HepG2 (cell line): Measurements from ENCODE around the gene CAMK1D. TPM values are rescaled to one million over a fixed set of nuclear protein-coding genes. Genes with fewer than 3 reads are reported as not detected.

Experiments
- ATAC-seq: fragments of 200-7000 bp; cut with Tn5 transposase; 3 replicates; pipeline ENCODE4 v1.9.1; 2020; ENCODE audit warnings: mild to moderate bottlenecking, moderate library complexity
- BruUV-seq: library from RNA; stranded (reverse); fragments of 400-500 nt; replicated peaks from 2 replicates; lab custom pipeline; 2021; lab: Mats Ljungman, UMichigan
- CTCF ChIA-PET: fragments of 300-600 bp; formaldehyde crosslinking; extraction: SDS; loops from one replicate; lab custom pipeline; 2021; ENCODE audit warnings: low total read pairs, inconsistent platforms, low intra/inter-chr PET ratio; lab: Yijun Ruan, JAX
- POLR2A ChIA-PET: fragments of 350-600 bp; sonication (Branson Sonifier 250); formaldehyde crosslinking; loops from one replicate; lab custom pipeline; 2020; ENCODE audit warnings: antibody characterized with exemption, inconsistent platforms; lab: Yijun Ruan, JAX
- DNase-seq: peaks from one replicate; pipeline ENCODE4 v3.0.0-alpha.2; 2015; ENCODE audit warnings: low spot score
- FAIRE-seq: peaks from 3 replicates; lab custom pipeline; 2011; peaks lifted over from hg19 to GRCh38; lab: Jason Lieb, UNC
- H2AFZ ChIP-seq: one replicate; pipeline ENCODE4 v1.6.1; 2011; ENCODE audit warnings: low read length, inconsistent platforms
- H3K27ac ChIP-seq: fragments of 300-600 bp; 3 replicates; pipeline ENCODE4 v1.8.0; 2011; ENCODE audit warnings: mixed run types, mild to moderate bottlenecking, mixed read lengths, low read length, inconsistent platforms; ENCODE audit not compliant: insufficient read depth; ENCODE audit errors: extremely low read length
- H3K27me3 ChIP-seq, 2 experiments: fragments of 200-600 bp in 1 of 2; 2 replicates in 1 of 2; 3 replicates in 1 of 2; pipeline versions ENCODE4 v1.6.0 to v1.8.0; 2011; ENCODE audit warnings: low read length in 2 of 2, mild to moderate bottlenecking in 2 of 2, moderate library complexity in 2 of 2, inconsistent platforms in 1 of 2; ENCODE audit not compliant: insufficient read depth in 2 of 2, control insufficient read depth in 1 of 2
- H3K36me3 ChIP-seq, 2 experiments: fragments of 200-600 bp in 1 of 2; replicated peaks in 1 of 2; 2 replicates in 1 of 2; 3 replicates in 1 of 2; pipeline versions ENCODE4 v1.5.1 to v1.8.0; 2011; ENCODE audit warnings: low read length in 2 of 2, inconsistent platforms in 1 of 2; ENCODE audit not compliant: insufficient read depth in 2 of 2, control insufficient read depth in 1 of 2
- H3K4me1 ChIP-seq: 2 replicates; pipeline ENCODE4 v1.5.1; 2012; ENCODE audit warnings: low read length, inconsistent platforms; ENCODE audit not compliant: insufficient read depth
- H3K4me2 ChIP-seq: 2 replicates; pipeline ENCODE4 v1.6.0; 2011; ENCODE audit warnings: low read depth, low read length, inconsistent platforms
- H3K4me3 ChIP-seq, 3 experiments: fragments of 200-600 bp in 1 of 3; sonication (generic), shearing (Covaris generic) in 1 of 3; replicated peaks in 1 of 3; 2 replicates each; pipeline ENCODE4 v1.5.1; 2011 to 2016; ENCODE audit warnings: low read length in 3 of 3, inconsistent platforms in 2 of 3, low read depth in 2 of 3, mild to moderate bottlenecking in 2 of 3, control low read depth in 1 of 3, mixed read lengths in 1 of 3; ENCODE audit not compliant: insufficient read depth in 1 of 3
- H3K79me2 ChIP-seq: one replicate; pipeline ENCODE4 v1.6.1; 2011; ENCODE audit warnings: low read length, inconsistent platforms; ENCODE audit not compliant: insufficient read depth
- H3K9ac ChIP-seq: 2 replicates; pipeline ENCODE4 v1.6.0; 2011; ENCODE audit warnings: mild to moderate bottlenecking, low read depth, low read length, inconsistent platforms; ENCODE audit not compliant: insufficient read depth
- H3K9me3 ChIP-seq: 2 replicates; pipeline ENCODE4 v1.5.1; 2012; ENCODE audit warnings: mild to moderate bottlenecking, low read length
- H4K20me1 ChIP-seq: 2 replicates; pipeline ENCODE4 v1.6.0; 2011; ENCODE audit warnings: inconsistent platforms, mild to moderate bottlenecking, low read length, moderate library complexity; ENCODE audit not compliant: insufficient read depth
- ADNP ChIP-seq: sonication (generic); formaldehyde crosslinking; IDR thresholded peaks from 2 replicates; pipeline ENCODE4 v1.4.0; 2020; ENCODE audit warnings: missing genetic modification reagents
- CBX5 ChIP-seq: sonication (generic); formaldehyde crosslinking; IDR thresholded peaks from 2 replicates; pipeline ENCODE4 v1.4.0; 2020; ENCODE audit warnings: missing genetic modification reagents, borderline replicate concordance
- CHCHD3 ChIP-seq: sonication (generic); formaldehyde crosslinking; IDR thresholded peaks from 2 replicates; pipeline ENCODE4 v1.8.0; 2022; ENCODE audit warnings: mild to moderate bottlenecking, missing genetic modification reagents, moderate library complexity
- NFRKB ChIP-seq: fragments of 450-650 bp; IDR thresholded peaks from 2 replicates; pipeline ENCODE4 v1.6.1; 2017
- ONECUT2 ChIP-seq: sonication (generic); formaldehyde crosslinking; IDR thresholded peaks from 2 replicates; pipeline ENCODE4 v1.4.0; 2020; ENCODE audit warnings: missing genetic modification reagents
- ZNF446 ChIP-seq: sonication (generic); formaldehyde crosslinking; IDR thresholded peaks from 2 replicates; pipeline ENCODE4 v1.5.0; 2020; ENCODE audit warnings: mild to moderate bottlenecking, missing genetic modification reagents
- ZNF746 ChIP-seq: sonication (generic); formaldehyde crosslinking; IDR thresholded peaks from 2 replicates; pipeline ENCODE4 v1.8.0; 2022; ENCODE audit warnings: mild to moderate bottlenecking, missing genetic modification reagents
- ZSCAN21 ChIP-seq: sonication (generic); formaldehyde crosslinking; IDR thresholded peaks from 2 replicates; pipeline ENCODE4 v1.8.0; 2022; ENCODE audit warnings: mild to moderate bottlenecking, missing genetic modification reagents, moderate library complexity, borderline replicate concordance
- WGBS: methylation state at CpG from one replicate; pipeline ENCODE4 v1.1.6; 2017; ENCODE audit warnings: low lambda C conversion rate; 5-methylcytosine and 5-hydroxymethylcytosine counted together
- in situ Hi-C: cut with HindIII; loops from 2 replicates; pipeline ENCODE4 v1.10.0; 2017; ENCODE audit warnings: low pct_unique_long_range_greater_than_20kb; ENCODE audit not compliant: extremely low pct_ligation_motif_present
- intact Hi-C: fragments of 100-400 bp; cut with micrococcal nuclease; formaldehyde crosslinking; loops from one replicate; pipeline ENCODE4 v1.10.0; 2022; ENCODE audit not compliant: unreplicated experiment
- polyA plus RNA-seq, 8 experiments: library from polyadenylated mRNA; depleted of rRNA in 3 of 8; stranded (reverse) in 7 of 8; unstranded in 1 of 8; fragments of >200 nt; fragmentation: Illumina TruSeq in 4 of 8; extraction: Trizol in 4 of 8; gene quantifications; 2 replicates each; pipeline versions ENCODE4 v1.2.1 to v1.2.3, GENCODE V29; 2011 to 2016; ENCODE audit warnings: low read depth in 4 of 8, missing spikeins in 1 of 8, mixed read lengths in 1 of 8; ENCODE audit not compliant: insufficient read depth in 1 of 8
- total RNA-seq, 5 experiments: library from RNA; depleted of rRNA; stranded (reverse); fragments of >200 nt; fragmentation: Illumina TruSeq; extraction: Trizol; gene quantifications; 2 replicates each; pipeline ENCODE4 v1.2.3, GENCODE V29; 2016; ENCODE audit warnings: low read depth in 1 of 5
- TF ChIP-seq, protein P1 (sequence below), 2 experiments: fragments of 450-650 bp in 1 of 2; sonication (generic) in 1 of 2; formaldehyde crosslinking in 1 of 2; IDR thresholded peaks; 2 replicates each; pipeline versions ENCODE4 v1.6.1 to v1.8.0; 2016 to 2022; ENCODE audit warnings: antibody characterized with exemption in 1 of 2, mild to moderate bottlenecking in 1 of 2, missing genetic modification reagents in 1 of 2
- TF ChIP-seq, protein P2 (sequence below): sonication (generic); formaldehyde crosslinking; IDR thresholded peaks from 2 replicates; pipeline ENCODE4 v1.5.0; 2020; ENCODE audit warnings: missing genetic modification reagents
- TF ChIP-seq, protein P3 (sequence below): sonication (generic); formaldehyde crosslinking; IDR thresholded peaks from 2 replicates; pipeline ENCODE4 v1.5.0; 2020; ENCODE audit warnings: missing genetic modification reagents
- TF ChIP-seq, protein P4 (sequence below): sonication (generic); formaldehyde crosslinking; IDR thresholded peaks from 2 replicates; pipeline ENCODE4 v1.4.0; 2020; ENCODE audit warnings: missing genetic modification reagents
- TF ChIP-seq, protein P5 (sequence below): sonication (generic); formaldehyde crosslinking; IDR thresholded peaks from 2 replicates; pipeline ENCODE4 v1.4.0; 2020; ENCODE audit warnings: mild to moderate bottlenecking, missing genetic modification reagents

The CAMK1D gene
- total and polyA plus RNA-seq, 2 of the 13 experiments (the other 11 are each of a cell fraction or from before 2014, with no cell fraction given) = under 0.01 TPM; not detected in 1

DNA sequence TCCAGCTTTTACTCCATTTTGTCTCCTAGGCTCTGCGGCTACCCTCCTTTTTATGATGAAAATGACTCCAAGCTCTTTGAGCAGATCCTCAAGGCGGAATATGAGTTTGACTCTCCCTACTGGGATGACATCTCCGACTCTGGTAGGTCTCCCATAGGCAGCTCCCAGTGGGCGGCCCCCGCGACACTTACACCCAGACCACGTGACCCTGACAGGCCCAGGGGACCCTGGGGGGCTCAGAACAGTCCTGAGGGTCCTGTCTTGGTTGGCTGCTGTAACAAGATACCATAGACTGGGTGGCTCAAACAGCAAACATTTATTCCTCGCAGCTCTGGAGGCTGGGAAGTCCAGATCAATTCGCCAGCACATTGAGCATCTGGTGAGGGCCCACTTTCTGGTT lies 464.8 kb downstream of the CAMK1D start:
- Histone ChIP-seq H3K27ac (no peak overlapping the region), H3K9ac (no peak overlapping the region), H3K79me2 (no peaks in the 10 kb centered on the region), H3K9me3 (no peaks in the 10 kb centered on the region), H2AFZ (no peak overlapping the region), H3K27me3 (peaks cover 0 to 12% of the 10 kb centered on the region in 2 experiments; a peak in 2 of 5 replicates), H3K4me2 (no peak overlapping the region), H4K20me1 (no peaks in the 10 kb centered on the region), H3K4me3 (no peak overlapping the region), H3K36me3 (no peaks in the 10 kb centered on the region), H3K4me1 (no peaks in the 10 kb centered on the region)
- ATAC-seq = no peak
- intact Hi-C loops (no loop called here), in situ Hi-C loops (no loop called here)
- WGBS = 30% methylated on average over 8 of the region's 9 CpGs
- ChIA-PET CTCF (no interaction called here), POLR2A (no interaction called here)
- FAIRE-seq = no peak
- DNase-seq = no peak
- BruUV-seq = no TSS peak
- TF ChIP-seq NFRKB (no peak), CHCHD3 (no peak), CBX5 (CRISPR knock-in tag) (no peak), ZSCAN21 (CRISPR knock-in tag) (no peak), ZNF746 (CRISPR knock-in tag) (no peak), ZNF446 (CRISPR knock-in tag) (no peak), ONECUT2 (CRISPR knock-in tag) (no peak), ADNP (CRISPR knock-in tag) (no peak)
- TF ChIP-seq, protein P1, sequence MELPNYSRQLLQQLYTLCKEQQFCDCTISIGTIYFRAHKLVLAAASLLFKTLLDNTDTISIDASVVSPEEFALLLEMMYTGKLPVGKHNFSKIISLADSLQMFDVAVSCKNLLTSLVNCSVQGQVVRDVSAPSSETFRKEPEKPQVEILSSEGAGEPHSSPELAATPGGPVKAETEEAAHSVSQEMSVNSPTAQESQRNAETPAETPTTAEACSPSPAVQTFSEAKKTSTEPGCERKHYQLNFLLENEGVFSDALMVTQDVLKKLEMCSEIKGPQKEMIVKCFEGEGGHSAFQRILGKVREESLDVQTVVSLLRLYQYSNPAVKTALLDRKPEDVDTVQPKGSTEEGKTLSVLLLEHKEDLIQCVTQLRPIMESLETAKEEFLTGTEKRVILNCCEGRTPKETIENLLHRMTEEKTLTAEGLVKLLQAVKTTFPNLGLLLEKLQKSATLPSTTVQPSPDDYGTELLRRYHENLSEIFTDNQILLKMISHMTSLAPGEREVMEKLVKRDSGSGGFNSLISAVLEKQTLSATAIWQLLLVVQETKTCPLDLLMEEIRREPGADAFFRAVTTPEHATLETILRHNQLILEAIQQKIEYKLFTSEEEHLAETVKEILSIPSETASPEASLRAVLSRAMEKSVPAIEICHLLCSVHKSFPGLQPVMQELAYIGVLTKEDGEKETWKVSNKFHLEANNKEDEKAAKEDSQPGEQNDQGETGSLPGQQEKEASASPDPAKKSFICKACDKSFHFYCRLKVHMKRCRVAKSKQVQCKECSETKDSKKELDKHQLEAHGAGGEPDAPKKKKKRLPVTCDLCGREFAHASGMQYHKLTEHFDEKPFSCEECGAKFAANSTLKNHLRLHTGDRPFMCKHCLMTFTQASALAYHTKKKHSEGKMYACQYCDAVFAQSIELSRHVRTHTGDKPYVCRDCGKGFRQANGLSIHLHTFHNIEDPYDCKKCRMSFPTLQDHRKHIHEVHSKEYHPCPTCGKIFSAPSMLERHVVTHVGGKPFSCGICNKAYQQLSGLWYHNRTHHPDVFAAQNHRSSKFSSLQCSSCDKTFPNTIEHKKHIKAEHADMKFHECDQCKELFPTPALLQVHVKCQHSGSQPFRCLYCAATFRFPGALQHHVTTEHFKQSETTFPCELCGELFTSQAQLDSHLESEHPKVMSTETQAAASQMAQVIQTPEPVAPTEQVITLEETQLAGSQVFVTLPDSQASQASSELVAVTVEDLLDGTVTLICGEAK (IDR thresholded peaks at IDR 0.05) = no peak
- TF ChIP-seq, protein P1 (CRISPR knock-in tag; IDR thresholded peaks at IDR 0.05) = no peak
- TF ChIP-seq, protein P2, sequence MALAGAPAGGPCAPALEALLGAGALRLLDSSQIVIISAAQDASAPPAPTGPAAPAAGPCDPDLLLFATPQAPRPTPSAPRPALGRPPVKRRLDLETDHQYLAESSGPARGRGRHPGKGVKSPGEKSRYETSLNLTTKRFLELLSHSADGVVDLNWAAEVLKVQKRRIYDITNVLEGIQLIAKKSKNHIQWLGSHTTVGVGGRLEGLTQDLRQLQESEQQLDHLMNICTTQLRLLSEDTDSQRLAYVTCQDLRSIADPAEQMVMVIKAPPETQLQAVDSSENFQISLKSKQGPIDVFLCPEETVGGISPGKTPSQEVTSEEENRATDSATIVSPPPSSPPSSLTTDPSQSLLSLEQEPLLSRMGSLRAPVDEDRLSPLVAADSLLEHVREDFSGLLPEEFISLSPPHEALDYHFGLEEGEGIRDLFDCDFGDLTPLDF = no peak
- TF ChIP-seq, protein P3, sequence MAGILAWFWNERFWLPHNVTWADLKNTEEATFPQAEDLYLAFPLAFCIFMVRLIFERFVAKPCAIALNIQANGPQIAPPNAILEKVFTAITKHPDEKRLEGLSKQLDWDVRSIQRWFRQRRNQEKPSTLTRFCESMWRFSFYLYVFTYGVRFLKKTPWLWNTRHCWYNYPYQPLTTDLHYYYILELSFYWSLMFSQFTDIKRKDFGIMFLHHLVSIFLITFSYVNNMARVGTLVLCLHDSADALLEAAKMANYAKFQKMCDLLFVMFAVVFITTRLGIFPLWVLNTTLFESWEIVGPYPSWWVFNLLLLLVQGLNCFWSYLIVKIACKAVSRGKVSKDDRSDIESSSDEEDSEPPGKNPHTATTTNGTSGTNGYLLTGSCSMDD (CRISPR knock-in tag) = no peak
- TF ChIP-seq, protein P4, sequence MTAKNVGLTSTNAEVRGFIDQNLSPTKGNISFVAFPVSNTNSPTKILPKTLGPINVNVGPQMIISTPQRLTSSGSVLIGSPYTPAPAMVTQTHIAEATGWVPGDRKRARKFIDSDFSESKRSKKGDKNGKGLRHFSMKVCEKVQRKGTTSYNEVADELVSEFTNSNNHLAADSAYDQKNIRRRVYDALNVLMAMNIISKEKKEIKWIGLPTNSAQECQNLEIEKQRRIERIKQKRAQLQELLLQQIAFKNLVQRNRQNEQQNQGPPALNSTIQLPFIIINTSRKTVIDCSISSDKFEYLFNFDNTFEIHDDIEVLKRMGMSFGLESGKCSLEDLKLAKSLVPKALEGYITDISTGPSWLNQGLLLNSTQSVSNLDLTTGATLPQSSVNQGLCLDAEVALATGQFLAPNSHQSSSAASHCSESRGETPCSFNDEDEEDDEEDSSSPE = no peak
- TF ChIP-seq, protein P5, sequence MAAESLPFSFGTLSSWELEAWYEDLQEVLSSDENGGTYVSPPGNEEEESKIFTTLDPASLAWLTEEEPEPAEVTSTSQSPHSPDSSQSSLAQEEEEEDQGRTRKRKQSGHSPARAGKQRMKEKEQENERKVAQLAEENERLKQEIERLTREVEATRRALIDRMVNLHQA (CRISPR knock-in tag) = no peak
